Panc1 (cell line): Measurements from ENCODE around the gene NEU1. TPM values are rescaled to one million over a fixed set of nuclear protein-coding genes. Genes with fewer than 3 reads are reported as not detected.
A peak's percentile ranks its signal among the peaks of the same experiment; 100 is the strongest.

Experiments used
- ATAC-seq: fragments of 200-7000 bp; cut with Tn5 transposase; 2 replicates; pipeline ENCODE4 v1.9.1; 2020; ENCODE audit warnings: mild to moderate bottlenecking, moderate library complexity
- BruUV-seq: library from RNA; stranded (reverse); fragments of 400-500 nt; replicated peaks from 2 replicates; lab custom pipeline; 2021; lab: Mats Ljungman, UMichigan
- CTCF ChIA-PET: fragments of 300-600 bp; sonication (Branson Sonifier 250); formaldehyde crosslinking; loops from one replicate; lab custom pipeline; 2022; ENCODE audit warnings: antibody characterized with exemption; lab: Charles Lee
- POLR2A ChIA-PET: fragments of 300-600 bp; sonication (Branson Sonifier 250); formaldehyde crosslinking; loops from one replicate; lab custom pipeline; 2022; ENCODE audit warnings: antibody characterized with exemption; lab: Charles Lee
- DNase-seq: peaks from one replicate; pipeline ENCODE4 v3.0.0-alpha.2; 2010; ENCODE audit warnings: low read depth, low spot score
- H3K27ac ChIP-seq: 2 replicates; pipeline ENCODE4 v1.5.1; 2011; ENCODE audit warnings: mild to moderate bottlenecking, low read length, inconsistent platforms
- H3K27me3 ChIP-seq: fragments of 200-500 bp; sonication (Bioruptor generic); 2 replicates; pipeline ENCODE4 v1.6.0; 2014; ENCODE audit warnings: low read length, inconsistent platforms; ENCODE audit not compliant: control insufficient read depth, insufficient read depth
- H3K36me3 ChIP-seq: fragments of 200-500 bp; sonication (Bioruptor generic); 2 replicates; pipeline ENCODE4 v1.5.1; 2014; ENCODE audit warnings: inconsistent platforms, mild to moderate bottlenecking, low read length, moderate library complexity; ENCODE audit not compliant: control insufficient read depth, insufficient read depth
- H3K4me1 ChIP-seq: 2 replicates; pipeline ENCODE4 v1.5.1; 2011; ENCODE audit warnings: inconsistent platforms, mild to moderate bottlenecking, low read length, moderate library complexity; ENCODE audit not compliant: control insufficient read depth, insufficient read depth
- H3K4me3 ChIP-seq, 2 experiments: 2 replicates each; pipeline ENCODE4 v1.5.1; 2011 to 2012; ENCODE audit warnings: low read depth in 2 of 2, low read length in 2 of 2, mild to moderate bottlenecking in 2 of 2, inconsistent platforms in 1 of 2, moderate library complexity in 1 of 2
- H3K9me3 ChIP-seq: fragments of 200-500 bp; sonication (Bioruptor generic); 2 replicates; pipeline ENCODE4 v1.5.1; 2014; ENCODE audit warnings: low read depth, mild to moderate bottlenecking, inconsistent platforms, low read length, moderate library complexity; ENCODE audit not compliant: control insufficient read depth, insufficient read depth
- POLR2AphosphoS5 ChIP-seq: IDR thresholded peaks from 2 replicates; pipeline ENCODE4 v1.6.1; 2012; ENCODE audit warnings: mild to moderate bottlenecking, low read depth, low read length, moderate library complexity
- SIN3A ChIP-seq: IDR thresholded peaks from 2 replicates; pipeline ENCODE4 v1.6.1; 2012; ENCODE audit warnings: low read depth, mild to moderate bottlenecking, low read length, moderate library complexity, borderline replicate concordance; ENCODE audit not compliant: insufficient read depth
- TCF7L2 ChIP-seq: IDR thresholded peaks from 2 replicates; pipeline ENCODE4 v1.6.1; 2011; ENCODE audit warnings: mild to moderate bottlenecking, low read depth, low read length, inconsistent platforms
- in situ Hi-C: cut with HindIII; loops from 2 replicates; pipeline ENCODE4 v1.10.0; 2016; ENCODE audit warnings: low sequenced_read_pairs, low pct_unique_long_range_greater_than_20kb
- intact Hi-C: fragments of 100-400 bp; cut with micrococcal nuclease; formaldehyde crosslinking; loops from one replicate; pipeline ENCODE4 v1.10.0; 2022; ENCODE audit not compliant: unreplicated experiment
- total RNA-seq: library from RNA; stranded (reverse); gene quantifications from one replicate; pipeline ENCODE4 v1.2.1, GENCODE V29; 2021; ENCODE audit not compliant: unreplicated experiment
- TF ChIP-seq, protein P1 (sequence below): fragments of 450-650 bp; IDR thresholded peaks from 2 replicates; pipeline ENCODE4 v1.5.1; 2017; ENCODE audit warnings: mild to moderate bottlenecking
- TF ChIP-seq, protein P2 (sequence below), 2 experiments: IDR thresholded peaks; 2 replicates each; pipeline ENCODE4 v1.6.1; 2011 to 2012; ENCODE audit warnings: low read depth in 2 of 2, control low read depth in 1 of 2, low read length in 1 of 2, mild to moderate bottlenecking in 1 of 2, moderate library complexity in 1 of 2; ENCODE audit not compliant: insufficient read depth in 1 of 2

NEU1 gene
- total RNA-seq, 1 experiment from 2014 or later, result 111 TPM

DNA sequence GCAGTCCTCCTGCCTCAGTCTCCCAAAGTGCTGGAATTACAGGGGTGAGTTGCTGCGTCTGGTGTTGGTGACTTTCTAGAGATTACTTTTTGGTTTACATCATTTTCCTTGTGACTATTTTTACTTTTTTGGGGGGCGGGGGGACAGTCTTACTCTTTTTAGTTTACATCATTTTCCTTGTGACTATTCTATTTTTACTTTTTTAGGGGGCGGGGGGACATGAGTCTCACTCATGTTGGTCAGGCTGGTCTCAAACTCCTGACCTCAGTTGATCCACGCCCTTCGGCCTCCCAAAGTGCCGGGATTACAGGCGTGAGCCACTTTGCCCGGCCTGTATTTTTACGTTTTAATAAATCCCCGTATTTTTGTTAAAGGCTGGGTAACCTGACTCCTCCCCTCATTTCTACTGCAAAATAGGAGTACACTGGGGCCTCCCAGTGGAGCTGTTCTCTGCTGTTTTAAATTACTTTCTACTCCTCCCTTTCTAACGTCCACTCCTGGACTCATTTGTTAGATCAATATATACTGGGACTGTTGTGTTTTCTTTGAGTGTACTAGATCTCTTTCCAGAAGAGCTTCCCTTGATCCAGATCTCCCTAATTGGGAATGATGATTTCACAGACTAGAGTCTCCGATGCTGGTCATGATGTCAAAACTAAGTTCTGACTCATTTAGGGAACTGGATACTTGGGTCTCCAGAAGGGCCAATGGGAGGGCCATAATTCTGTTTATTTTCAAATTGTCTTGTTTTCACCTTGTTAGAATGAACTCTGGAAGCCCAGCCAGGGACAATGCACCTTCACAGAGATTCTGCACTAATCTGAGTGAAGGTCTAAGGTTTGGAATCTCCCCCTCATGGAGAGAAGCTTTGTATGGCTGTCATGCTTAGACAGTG lies 25.9 kb downstream of the NEU1 start:
- DNase-seq, result no peak
- ChIA-PET CTCF (no interaction called here), POLR2A (interaction anchor here (0.5 kb wide), 1 partner anchor 141 kb away, joined by 6 read pairs; no protein-coding TSS in a partner anchor)
- TF ChIP-seq, protein P1, sequence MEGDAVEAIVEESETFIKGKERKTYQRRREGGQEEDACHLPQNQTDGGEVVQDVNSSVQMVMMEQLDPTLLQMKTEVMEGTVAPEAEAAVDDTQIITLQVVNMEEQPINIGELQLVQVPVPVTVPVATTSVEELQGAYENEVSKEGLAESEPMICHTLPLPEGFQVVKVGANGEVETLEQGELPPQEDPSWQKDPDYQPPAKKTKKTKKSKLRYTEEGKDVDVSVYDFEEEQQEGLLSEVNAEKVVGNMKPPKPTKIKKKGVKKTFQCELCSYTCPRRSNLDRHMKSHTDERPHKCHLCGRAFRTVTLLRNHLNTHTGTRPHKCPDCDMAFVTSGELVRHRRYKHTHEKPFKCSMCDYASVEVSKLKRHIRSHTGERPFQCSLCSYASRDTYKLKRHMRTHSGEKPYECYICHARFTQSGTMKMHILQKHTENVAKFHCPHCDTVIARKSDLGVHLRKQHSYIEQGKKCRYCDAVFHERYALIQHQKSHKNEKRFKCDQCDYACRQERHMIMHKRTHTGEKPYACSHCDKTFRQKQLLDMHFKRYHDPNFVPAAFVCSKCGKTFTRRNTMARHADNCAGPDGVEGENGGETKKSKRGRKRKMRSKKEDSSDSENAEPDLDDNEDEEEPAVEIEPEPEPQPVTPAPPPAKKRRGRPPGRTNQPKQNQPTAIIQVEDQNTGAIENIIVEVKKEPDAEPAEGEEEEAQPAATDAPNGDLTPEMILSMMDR, result no peak
- TF ChIP-seq, protein P2, sequence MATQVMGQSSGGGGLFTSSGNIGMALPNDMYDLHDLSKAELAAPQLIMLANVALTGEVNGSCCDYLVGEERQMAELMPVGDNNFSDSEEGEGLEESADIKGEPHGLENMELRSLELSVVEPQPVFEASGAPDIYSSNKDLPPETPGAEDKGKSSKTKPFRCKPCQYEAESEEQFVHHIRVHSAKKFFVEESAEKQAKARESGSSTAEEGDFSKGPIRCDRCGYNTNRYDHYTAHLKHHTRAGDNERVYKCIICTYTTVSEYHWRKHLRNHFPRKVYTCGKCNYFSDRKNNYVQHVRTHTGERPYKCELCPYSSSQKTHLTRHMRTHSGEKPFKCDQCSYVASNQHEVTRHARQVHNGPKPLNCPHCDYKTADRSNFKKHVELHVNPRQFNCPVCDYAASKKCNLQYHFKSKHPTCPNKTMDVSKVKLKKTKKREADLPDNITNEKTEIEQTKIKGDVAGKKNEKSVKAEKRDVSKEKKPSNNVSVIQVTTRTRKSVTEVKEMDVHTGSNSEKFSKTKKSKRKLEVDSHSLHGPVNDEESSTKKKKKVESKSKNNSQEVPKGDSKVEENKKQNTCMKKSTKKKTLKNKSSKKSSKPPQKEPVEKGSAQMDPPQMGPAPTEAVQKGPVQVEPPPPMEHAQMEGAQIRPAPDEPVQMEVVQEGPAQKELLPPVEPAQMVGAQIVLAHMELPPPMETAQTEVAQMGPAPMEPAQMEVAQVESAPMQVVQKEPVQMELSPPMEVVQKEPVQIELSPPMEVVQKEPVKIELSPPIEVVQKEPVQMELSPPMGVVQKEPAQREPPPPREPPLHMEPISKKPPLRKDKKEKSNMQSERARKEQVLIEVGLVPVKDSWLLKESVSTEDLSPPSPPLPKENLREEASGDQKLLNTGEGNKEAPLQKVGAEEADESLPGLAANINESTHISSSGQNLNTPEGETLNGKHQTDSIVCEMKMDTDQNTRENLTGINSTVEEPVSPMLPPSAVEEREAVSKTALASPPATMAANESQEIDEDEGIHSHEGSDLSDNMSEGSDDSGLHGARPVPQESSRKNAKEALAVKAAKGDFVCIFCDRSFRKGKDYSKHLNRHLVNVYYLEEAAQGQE (IDR thresholded peaks at IDR 0.05; ENCODE audit: insufficient read depth in 1 of 2, low read depth in 2 of 2, low read length in 1 of 2), result no peak
- TF ChIP-seq POLR2AphosphoS5 (no peak), SIN3A (no peak), TCF7L2 (no peak)
- BruUV-seq, result no TSS peak
- Histone ChIP-seq H3K27me3 (no peaks in the 10 kb centered on the region), H3K27ac (peak overlapping the region; percentile 95), H3K4me3 (peak overlapping the region; percentile 77 to 95), H3K36me3 (peaks cover 21% of the 10 kb centered on the region), H3K4me1 (peaks cover 34% of the 10 kb centered on the region), H3K9me3 (no peaks in the 10 kb centered on the region)
- intact Hi-C loops, result loop anchor here (10.0 kb wide), 1 partner anchor 102 kb away; the partner anchor contains the start of gene CLIC1
- no peak for ATAC-seq
- in situ Hi-C loops, result no loop called here

DNA sequence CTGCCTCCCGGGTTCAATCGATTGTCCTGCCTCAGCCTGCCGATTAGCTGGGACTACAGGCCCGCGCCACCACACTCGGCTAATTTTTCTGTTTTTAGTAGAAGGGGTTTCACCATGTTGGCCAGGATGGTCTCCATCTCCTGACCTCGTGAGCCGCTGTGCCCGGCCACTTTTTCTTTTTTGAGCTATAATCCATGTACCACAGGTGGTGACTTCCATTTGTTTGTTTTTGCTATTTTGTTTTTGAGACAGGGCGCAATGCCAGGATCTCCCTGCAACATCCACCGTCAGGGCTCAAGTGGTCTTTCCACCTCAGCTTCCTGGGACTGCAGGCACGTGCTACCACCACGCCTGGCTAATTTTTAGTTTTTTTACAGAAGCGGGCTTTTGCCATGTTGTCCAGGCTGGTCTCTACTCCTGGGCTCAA lies 26.6 kb downstream of the NEU1 start:
- ATAC-seq (no peak), DNase-seq (no peak)
- ChIA-PET CTCF (no interaction called here), POLR2A (no interaction called here)
- H3K9me3 ChIP-seq, result no peaks in the 10 kb centered on the region
- in situ Hi-C loops, result no loop called here
- H3K36me3 ChIP-seq, result peaks cover 21% of the 10 kb centered on the region
- peaks cover 38% of the 10 kb centered on the region for H3K4me1 ChIP-seq
- intact Hi-C loops, result loop anchor here (10.0 kb wide), 1 partner anchor 101 kb away; the partner anchor contains the start of gene CLIC1
- H3K27ac ChIP-seq, result peak overlapping the region; percentile 95
- H3K27me3 ChIP-seq, result no peaks in the 10 kb centered on the region
- TF ChIP-seq SIN3A, result 0 out of 2 replicates have a peak, but pooled peaks have one; percentile 25
- TF ChIP-seq, protein P2 (IDR thresholded peaks at IDR 0.05; ENCODE audit: insufficient read depth in 1 of 2, low read depth in 2 of 2, low read length in 1 of 2), result no peak
- TF ChIP-seq POLR2AphosphoS5, result no peak
- TF ChIP-seq, protein P1, result no peak
- TF ChIP-seq TCF7L2, result no peak
- H3K4me3 ChIP-seq, result peak overlapping the region; percentile 77 to 95
- no TSS peak for BruUV-seq
